Measurements from ENCODE around the gene GANC.

The GANC gene

DNA sequence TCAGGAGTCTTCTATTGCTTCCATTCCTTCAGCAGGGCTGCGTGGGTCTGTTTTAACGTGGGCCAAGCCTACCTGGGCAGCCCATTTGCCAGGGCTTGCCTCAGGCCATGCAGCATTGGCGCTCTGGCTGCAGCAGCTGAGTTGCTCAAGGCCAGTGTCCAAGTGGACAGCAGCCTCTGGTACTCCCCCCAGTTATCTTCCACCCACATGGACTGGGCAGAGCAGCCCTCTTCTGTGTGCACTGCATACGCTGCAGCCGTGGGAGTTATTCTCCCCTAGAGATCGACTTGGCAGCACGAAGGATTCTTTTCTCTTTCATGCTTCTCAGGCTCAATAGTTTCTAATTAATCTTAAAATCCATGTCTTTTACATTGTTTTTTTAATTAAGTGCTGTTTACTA is 79.4 kb downstream of the GANC start:
- DNase-seq = no peak

DNA sequence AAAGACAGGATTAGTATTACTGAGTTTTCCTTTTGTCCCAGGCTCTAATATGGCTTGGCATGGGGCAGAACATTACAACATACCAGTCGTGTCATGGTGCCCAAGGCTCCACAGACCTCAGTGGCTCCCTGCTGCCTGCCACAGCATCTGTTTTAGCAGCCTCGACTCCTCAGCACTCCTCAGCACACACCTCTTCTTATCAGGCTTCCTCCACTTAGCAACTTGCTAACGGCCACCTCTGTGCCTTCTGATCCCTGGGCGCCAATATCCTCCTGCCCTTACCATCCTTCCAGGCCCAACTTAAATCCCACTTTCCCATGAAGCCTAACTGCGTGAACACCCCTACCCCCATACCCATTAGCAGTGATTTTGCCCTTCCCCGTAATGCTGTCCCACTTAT is 80.1 kb downstream of the GANC start:
- DNase-seq = no peak

- DNase-seq = no peak
Observed at GRCh38 chr15:42354824-42355223, 81.8 kb downstream of the GANC start.

DNA sequence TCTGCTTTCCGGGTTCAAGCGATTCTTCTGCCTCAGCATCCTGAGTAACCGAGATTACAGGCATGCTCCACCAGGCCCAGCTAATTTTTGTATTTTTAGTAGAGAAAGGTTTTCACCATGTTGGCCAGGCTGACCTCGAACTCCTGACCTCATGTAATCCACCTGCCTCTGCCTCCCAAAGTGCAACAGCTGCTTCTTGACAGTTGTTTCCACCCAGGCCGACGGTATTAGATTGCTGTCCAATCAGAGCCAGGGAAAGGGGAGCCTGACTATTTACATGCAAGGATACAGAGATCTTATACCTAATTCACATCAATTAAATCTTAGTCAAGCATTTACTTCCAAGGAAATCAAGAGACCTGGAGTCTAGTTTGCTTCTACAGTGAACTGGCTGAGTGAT is 82.3 kb downstream of the GANC start:
- no peak for DNase-seq

- DNase-seq = no peak
Observed at GRCh38 chr15:42356851-42357250, 83.8 kb downstream of the GANC start.

- no peak for DNase-seq
Observed at GRCh38 chr15:42358141-42358540, 85.1 kb downstream of the GANC start.

DNA sequence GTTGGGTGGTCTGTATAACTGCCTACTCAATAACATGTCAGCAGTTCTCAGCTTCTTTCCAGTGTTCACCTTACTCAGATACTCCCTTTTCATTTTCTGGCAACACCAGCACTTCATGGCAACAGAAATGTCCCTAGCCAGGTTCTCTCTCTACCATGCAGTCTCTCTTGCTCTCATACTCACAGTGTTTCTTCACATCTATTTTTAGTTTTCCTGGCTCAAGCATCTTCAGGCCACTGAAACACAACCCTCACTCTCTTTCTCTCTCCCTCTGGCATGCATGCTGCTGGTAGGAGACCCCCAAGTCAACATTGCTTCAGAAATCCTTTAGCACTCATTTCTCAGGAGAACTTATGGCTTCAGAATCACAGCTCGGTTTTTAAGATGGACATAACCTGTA is 86.2 kb downstream of the GANC start, which contains the start of gene CAPN3:
TSS of gene CAPN3 (plus strand) at position 253 of the 400 bp plus-strand sequence. CDS start 305 bp downstream, outside the sequence.
- no peak for DNase-seq

DNA sequence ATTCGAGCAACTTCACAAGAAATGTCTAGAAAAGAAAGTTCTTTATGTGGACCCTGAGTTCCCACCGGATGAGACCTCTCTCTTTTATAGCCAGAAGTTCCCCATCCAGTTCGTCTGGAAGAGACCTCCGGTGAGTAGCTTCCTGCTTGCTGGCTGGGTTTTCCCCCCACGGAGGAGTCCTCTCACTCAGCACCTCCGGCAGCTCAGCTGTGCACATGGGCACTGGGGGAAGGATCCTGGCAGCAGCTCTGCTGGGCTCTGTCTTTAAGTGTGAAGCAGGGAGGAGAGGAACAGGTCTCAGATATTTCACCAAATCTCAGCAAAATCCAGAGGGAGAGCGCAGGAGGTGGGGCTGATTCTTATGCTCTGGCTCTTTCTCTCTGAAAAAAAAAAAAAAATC is 87.0 kb downstream of the GANC start:
- no peak for DNase-seq

DNA sequence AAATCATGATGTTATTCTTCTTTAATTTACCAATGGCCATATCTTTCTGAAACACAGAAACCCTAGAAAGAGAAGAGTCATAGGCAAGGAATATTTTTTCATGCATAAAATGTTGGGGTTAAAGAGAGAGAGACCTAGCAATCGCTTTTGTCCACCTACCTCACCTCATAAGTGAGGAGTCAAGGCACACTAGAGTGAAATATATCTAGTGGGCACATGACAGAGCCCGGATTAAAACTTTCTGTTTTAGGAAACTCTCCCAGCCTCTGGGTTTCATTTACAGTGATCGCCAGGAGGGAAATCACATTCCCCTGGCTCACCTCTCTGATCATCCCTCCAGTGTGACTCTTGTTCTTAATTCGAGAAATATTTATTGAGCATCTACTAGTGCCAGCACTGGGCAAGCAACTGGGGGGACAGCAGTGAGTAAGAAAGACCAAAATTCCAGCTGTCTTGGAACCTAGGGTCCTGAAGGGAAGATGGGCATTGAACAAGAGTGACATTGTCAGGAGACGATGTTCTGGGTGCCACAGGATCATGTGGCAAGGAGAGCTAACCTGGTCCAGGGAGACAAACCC is 87.6 kb downstream of the GANC start:
- no peak for DNase-seq

GRCh38 chr15:42363487-42363886 is 90.5 kb downstream of the GANC start:
- DNase-seq = no peak

DNA sequence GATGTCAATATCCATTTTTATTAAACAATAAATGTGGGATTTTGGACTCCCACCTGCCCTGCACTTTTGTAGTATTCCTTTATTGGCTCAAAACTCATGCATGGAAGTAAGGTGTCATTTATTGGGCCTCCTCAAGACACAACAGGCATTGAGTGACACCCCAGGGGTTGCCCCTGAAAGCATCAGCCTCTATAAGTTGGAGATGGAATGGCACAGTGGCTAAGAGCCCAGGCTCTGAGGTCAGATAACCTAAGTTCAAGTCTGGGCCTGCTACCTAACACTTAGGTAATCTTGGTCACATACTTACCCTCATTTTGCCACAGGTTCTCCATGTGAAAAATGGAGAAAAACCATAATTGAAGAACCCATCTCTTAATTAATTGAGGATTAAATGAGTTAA is 90.9 kb downstream of the GANC start:
- DNase-seq = no peak

DNA sequence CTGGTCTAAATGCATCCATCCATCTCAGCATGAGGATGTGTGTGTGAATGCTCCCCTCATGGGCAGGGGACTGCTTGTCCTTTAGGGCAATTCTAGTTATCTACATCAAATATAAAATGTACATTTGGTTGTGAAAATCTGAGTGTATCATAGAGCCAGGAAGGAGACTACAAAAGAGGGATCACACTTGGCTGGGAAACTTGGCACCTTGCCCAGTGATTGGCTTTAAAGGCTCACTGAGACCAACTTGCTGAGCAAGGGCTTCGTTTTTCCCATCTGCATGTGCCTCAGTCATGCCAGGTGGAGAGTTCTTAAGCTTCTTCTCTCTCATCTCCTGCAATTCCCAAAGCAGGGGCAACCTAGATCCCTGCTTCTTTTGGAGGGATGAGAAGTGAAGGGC is 91.5 kb downstream of the GANC start:
- DNase-seq = no peak

GRCh38 chr15:42365921-42366550 is 93.0 kb downstream of the GANC start:
- DNase-seq = no peak

GRCh38 chr15:42367041-42367440 is 94.0 kb downstream of the GANC start:
- no peak for DNase-seq

GRCh38 chr15:42368096-42368495 is 95.1 kb downstream of the GANC start:
- DNase-seq = no peak

DNA sequence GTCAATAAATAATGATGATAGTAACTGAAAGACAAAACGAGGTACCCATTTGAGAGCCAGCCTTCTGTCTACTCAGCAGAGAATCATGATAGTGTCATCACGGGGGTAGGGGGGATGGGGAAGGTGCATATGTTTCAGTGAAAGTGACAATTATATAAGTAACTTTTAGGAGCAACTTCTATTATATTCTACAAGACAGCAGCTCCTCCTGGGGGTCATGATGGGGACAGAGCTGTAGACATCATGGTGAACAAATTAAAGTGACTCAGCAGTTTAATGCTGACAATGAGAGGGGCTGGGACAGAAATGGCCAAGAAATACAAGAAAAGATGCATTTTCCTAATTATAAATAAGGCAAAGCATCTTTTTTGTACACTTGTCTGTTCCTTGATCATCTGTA is 98.1 kb downstream of the GANC start:
- DNase-seq = no peak

DNA sequence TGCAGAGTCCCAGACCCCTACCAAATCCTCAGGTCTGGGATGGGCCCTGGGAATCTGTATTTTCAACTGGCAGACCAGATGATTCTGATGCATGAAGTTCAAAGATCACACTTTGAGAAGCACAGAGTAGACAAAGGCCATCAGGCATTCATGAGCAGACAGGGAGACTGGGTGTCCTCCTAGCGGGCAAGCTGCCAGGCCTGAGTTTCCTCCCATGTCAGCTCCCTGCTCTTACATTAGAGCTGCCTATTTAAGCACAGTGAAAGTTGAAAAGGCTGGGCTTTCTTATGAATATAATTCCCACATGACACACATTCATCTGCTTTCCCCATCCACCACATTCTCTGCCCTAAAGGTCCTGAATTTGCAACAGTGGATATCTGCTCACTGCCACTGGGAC is 100.3 kb downstream of the GANC start:
- DNase-seq = no peak

GRCh38 chr15:42373936-42374335 is 100.9 kb downstream of the GANC start:
- DNase-seq = no peak

DNA sequence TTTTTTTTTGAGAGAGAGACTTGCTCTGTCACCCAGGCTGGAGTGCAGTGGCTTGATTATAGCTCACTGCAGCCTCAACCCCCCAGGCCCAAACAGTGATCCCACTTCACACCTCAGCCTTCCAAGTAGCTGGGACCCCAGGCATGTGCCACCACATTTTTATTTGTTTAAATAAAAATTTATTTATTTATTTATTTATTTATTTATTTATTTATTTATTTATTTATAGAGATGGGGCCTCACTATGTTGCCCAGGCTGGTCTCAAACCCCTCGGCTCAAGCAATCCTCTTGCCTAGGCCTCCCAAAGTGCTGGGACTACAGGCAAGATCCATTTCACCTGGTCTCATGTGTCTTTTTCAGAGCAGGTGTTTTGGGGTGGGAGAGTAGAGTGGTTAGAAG is 101.8 kb downstream of the GANC start:
- no peak for DNase-seq

- DNase-seq = no peak
Observed at GRCh38 chr15:42375252-42375651, 102.3 kb downstream of the GANC start.

DNA sequence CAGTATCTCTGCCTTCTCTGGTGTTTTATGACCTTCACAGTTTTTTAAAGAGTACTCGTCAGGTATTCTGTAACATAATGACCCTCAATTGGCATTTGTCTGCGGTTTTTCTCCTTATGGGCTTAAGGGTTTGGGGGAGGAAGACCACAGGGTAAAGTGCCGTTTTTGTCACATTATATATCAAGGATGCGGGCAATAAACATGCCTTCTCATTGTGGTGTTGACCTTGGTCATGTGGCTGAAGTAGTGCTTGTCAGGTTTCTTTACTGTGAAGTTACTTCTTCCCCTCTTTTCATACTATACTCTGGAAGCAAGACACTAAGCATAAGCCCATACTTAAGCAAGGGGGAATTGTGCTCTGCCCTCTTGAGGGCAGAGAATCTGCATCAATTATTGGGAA is 102.9 kb downstream of the GANC start:
- DNase-seq = no peak

GRCh38 chr15:42378011-42378410 is 105.0 kb downstream of the GANC start:
- DNase-seq = no peak

- no peak for DNase-seq
Observed at GRCh38 chr15:42384597-42384996, 111.6 kb downstream of the GANC start.

GRCh38 chr15:42385206-42385979 is 112.4 kb downstream of the GANC start:
- DNase-seq = no peak

Data from stimulated activated CD4-positive, alpha-beta T cell treated with anti-CD3 and anti-CD28 coated beads, Interleukin-12 subunit alpha, Interleukin-12 subunit beta, amount 100 ng/mL, for 4 hours (primary cell).